Right lung (tissue), 5 donors: ENCODE data around the gene MME. TPM values are rescaled to one million over a fixed set of nuclear protein-coding genes. Genes with fewer than 3 reads are reported as not detected.
"Not testable (repeated sequence)": the region's sequence is repeated elsewhere in the genome, so short reads cannot be mapped to it uniquely, and the experiment has no call there.

Source experiments
- DNase-seq, 2 donors: peaks; one replicate each; pipeline ENCODE4 v3.0.0-alpha.2; 2013
- polyA plus RNA-seq, 5 donors: library from polyadenylated mRNA; unstranded; fragments of 120-200 nt; gene quantifications; one replicate each; pipeline versions ENCODE4 v1.2.1 to v1.2.3, GENCODE V29; 2013; ENCODE audit warnings: inconsistent platforms in 1 of 5, low replicate concordance in 1 of 5; ENCODE audit not compliant: insufficient read length in 5 of 5, insufficient read depth in 1 of 5

The MME gene
- polyA plus RNA-seq, 5 donors: 13.9 to 44.3 (median 33.1) TPM

DNA sequence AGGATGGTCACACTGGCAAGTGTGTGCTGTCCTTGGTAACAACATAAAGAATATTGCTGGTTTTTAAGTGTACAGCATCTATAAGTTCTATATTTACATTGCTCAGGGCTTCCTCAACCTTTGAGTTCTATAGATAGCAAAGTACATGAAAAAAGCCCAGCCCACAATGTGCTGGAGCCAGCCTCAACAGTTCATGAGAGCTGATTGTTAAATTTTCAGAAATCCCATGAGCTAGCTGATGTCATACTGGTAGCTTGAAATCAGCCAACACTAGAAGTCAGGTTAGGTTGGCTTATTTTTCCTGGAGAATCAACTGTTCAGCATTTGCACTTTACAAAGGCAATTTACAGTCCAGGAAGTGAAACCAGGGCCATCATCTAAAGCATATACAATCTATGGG lies 110.6 kb downstream of the MME start:
- no peak for DNase-seq

DNA sequence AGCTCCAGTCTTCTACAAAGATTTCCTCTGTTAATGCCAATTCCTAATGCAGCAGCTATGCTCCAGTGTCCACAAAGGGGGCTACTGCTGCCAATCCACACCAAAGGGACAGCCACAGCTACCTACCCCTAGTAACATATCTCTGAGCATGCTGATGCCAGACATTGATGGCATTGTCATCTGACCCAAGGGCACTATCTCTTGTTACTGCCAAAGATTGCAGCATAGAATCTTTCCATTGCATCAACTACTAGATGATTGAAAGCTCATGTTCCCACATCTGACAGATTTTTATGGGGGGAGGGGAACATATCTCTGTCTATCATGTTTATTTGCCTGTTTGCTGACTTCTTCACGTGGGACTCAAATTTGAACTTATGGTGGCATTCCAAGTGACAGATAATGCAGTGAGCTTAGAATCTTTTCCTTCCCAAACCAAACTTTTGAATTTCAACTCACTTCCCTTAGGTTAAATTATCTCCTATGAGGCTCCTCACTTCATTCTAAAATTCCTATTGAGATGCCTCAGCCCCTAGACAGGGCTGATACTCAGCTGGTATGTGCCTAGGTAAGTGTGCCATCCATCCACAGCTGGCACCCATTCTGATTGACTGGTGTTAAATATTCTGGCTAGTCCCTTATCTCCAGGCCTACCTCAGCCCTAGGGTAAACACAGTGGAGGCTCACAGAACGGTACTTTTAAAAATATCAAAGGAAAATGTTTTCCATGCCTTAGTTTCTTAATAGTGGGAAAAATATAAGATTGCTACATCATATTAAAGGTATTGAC lies 113.0 kb downstream of the MME start:
- DNase-seq: no peak

DNA sequence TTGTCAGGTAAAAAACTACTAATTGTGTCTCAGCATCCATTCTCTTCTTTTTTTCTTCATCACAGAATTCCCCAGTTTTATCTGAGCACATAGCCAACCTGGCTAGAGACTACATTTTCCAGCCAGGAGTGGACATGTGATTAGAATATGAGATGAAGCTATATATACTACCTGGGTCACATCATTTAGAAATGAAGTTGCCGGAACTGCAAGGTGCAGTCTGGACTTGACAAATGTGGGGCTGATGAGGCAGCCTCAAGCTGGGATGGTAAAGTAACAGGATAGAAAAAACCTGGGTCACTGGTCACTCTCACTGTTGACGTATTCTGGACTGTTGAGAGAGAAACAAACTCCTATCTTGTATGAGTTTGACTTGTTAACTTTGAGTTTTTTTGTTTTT lies 113.7 kb downstream of the MME start:
- no peak for DNase-seq

DNA sequence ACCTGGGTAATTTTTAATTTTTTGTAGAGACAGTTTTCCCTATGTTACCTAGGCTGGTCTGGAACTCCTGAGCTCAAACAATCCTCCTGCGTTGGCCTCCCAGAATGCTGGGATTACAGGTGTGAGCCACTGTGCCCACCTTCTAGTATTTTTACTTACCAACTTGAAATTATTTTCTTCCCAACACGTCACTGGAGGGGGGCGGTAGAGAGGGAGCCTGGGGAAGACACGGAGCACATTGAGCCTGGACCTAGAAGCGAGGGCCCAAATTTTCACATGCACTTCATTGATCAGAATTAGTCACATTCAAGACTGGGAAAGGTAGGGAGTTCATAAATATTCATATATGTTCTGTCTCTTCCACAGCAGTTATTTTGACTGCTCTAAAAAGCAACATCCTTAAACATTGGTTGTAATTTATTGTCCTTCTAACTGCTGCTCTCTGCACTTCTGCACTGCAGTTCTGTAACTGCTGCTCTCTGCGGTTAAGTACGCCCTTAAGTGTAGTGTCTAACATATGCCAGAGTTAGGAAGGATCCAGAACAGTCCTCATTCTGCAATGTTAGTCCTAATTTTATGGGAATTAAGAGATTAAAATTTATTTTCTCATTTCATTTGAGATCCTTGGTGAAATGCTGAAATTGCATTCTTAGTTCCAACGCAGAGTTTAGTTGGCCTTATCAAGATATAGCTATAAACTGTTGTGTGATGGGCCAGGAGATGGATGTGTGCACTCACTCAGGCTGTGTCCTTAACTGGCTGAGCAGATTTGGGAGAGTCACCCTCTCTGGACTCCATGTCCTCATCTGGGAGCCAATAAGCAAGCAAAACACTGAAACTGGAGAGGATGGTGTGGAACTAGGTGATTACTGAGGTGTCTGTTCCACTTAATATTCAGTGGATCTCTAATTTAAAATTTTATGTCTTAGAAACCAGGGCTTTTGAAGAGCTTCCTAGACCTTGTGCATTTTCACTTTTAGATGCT lies 115.1 kb downstream of the MME start:
- DNase-seq: no peak

DNA sequence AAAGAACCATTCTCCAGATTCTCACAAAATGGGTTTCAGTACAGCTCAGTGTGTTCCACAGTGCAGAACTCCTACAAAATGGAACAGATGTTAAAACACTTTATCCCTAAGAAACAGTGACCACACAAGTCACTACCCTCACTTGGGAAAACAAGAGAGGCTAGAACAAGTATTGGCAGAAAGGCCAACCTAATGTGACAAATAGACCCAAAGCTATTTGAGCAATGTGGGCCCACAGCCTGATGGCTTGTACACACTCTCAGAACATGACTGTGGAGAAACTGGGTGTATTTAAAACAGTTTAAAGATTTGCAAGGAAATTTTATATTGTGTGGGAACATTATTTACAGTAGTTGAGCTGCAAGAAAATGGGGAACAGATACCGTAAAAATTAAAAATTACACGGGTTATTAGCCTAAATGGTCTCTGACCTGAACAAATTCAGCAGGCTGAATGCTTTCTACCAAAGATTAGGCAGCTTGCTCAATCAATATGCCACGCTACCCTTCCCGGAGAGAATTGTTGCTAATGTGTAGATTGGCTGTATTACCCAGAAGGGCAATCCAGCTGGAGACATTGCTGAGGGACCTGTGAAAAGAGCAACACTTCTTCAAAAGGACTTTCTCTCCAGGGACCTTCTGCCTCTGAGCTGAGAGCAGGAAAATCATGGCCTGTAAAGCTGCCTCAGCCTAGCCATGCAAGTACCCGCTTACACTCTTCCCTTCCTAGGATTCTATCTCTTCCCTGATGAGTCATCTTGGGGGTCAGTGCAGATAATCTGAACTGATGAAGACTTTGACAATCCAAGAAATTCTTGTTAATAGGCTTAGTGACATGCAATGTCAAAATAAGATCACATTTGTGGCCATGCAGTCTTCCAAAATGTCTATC lies 116.3 kb downstream of the MME start:
- DNase-seq: no peak

DNA sequence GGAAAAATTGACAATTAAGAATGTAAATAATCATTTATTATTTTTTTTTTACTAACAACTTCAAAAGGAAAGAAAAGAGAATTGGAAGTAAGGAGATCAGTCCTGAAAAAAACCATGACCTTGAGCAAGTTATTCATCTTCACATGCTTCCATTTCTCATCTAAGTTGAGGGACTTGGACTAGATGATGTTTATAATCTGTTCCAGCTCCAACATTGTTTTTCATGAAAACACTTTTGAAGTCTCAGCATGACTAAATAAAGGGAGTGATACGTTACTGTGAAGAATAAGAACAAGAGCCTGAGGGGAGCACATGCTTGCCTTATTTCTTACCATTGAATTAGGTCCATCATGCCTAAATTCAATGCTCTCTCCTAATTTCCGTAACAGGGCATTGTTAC lies 117.7 kb downstream of the MME start:
- no peak for DNase-seq

DNA sequence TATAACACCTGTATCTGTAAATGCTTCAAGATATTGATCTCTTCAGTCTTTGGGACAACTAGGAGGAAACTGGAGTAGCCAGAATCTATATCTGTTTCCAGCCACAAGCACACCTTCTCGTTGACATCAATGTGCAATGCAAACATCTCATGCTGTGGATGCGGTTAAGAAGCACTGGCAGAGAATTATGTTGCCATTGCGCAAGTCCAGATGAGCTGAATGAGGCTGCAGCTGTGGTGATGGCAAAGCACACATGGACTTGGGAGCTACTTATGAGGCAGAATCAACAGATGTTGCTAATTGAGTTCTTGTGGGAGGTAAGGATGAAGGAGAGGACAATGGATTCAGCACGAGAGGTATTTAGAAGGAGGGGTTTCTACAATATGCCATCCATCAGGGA lies 122.5 kb downstream of the MME start:
- DNase-seq: no peak

DNA sequence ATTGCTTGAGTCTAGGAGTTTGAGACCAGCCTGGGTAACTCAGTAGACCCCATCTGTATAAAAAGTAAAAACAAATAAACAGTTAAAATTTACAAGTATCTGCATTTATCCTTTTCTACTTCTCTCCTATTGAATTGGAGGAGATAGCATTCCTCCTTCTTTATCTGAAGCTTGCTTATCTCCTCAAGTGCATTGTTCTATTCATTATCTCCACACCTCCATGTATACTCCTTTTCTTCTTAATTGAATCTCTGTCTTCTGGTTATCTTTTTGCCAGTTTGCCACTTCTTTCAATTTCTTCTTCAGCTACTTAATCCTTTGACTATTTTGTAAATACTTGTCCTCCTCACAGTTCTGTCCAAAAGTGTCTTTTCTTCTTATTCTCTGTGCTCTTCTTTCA lies 124.7 kb downstream of the MME start:
- no peak for DNase-seq

DNA sequence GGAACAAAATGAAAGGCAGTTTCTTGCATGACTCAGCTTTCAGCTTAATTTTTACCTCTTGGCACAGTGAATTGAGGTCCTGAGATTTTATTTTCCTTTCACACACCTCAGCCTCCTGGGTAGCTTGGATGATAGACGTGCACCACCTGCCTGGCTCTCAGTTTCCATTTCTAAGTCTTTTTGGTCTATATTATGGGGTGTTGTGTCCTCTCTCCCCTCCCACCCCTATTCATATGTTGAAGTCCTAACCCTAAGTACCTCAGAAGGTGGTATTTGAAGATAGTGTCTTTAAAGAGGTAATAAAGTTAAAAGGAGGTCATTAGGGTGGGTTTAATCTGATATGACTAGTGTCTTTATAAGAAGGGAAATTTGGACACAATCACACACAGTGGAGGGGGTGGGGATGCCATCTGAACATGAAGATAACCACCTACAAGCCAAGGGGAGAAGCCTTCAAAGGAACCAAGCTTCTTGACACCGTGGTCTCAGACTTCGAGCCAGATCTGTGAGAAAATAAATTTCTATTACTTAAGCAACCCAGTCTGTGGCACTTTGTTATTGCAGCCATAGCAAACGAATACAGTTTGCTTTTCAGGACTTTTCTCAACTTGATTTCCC lies 128.2 kb downstream of the MME start:
- no peak for DNase-seq

DNA sequence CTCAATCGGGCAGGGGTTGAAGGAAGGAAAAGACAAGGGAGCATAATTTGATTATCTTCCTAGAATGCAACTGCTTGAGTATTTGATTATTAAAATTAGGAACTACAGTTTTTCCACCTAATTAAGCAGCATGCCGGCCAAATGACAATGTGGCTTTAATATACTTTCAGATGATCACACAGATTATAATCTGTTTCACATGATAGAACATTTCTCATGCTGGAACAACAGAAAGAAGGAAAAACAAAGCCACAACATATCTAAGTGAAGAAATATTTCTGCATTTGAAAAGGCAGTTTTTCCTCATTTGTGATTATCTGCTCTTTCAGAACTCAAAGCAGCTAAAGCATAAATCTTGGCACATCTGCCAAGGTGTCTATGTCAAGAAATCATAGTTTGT lies 130.6 kb downstream of the MME start:
- peak in 1 of 2 donors; percentile 19 for DNase-seq

DNA sequence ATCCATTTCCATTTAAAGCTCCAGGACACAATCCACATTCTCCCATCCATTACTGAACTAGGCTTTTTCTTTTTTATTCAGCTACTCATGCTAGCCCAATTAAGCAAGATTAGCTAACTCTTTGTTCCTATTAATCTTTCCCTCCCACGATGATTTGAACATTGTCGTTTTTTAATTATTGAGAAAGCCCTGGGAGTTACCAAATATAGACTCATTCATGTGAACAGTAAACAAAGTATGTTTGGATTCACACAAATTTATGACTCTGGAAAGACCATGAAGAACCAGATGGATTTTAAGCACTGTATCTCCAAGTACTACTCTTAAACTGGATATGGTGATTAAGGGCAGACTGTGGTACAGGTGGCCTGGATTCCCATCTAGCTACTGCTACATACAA lies 131.1 kb downstream of the MME start:
- DNase-seq: no peak

DNA sequence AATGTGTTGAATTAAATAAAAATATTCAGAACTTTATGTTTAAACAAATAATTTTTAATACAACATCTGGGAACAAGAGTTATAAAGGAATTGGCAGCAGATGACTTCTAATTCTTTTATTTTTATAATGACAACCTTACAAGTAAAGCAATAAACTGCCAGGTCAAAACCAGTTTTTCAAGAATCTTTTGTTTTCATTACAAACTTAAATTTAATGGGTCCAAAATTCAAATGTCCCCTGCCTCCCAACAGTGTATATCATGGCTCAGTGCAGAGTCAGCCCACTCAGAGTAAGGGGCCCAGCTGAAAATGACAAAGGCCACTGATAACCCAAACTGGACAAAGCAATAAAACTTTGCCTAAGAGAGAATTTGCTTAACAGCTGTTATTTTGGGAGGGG lies 131.8 kb downstream of the MME start:
- DNase-seq: no peak

DNA sequence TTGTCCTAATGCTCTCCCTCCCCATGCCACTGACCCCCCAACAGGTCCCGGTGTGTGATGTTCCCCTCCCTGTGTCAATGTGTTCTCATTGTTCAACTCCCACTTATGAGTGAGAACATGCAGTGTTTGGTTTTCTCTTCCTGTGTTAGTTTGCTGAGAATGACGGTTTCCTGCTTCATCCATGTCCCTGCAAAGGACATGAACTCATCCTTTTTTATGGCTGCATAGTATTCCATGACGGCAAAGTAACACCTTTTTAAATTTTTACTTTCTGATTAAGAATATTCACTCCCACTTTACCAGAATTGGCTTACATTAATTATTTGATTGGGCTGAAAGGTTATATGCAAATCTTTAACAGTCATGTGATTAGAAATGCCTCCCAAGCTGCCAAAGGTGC lies 135.9 kb downstream of the MME start:
- not testable (repeated sequence) for DNase-seq

DNA sequence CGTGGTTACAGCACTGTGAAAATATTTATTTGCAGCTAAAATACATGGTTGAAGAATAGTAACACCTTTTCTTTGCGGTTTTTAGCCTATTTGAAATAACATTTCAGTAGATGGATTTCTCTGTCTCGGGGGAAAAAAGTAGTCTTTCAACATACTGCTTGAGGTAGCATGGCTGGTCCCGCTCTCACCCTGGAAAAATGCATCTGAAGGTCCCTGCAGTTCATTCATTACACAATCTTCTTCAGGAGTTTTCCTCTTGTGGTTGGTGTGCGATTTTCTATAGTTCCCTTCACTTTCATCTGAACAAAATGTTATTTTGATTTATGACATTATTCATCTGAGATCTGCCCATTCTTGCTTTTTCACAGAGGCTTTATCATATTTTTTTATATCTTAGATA lies 137.5 kb downstream of the MME start:
- no peak for DNase-seq

DNA sequence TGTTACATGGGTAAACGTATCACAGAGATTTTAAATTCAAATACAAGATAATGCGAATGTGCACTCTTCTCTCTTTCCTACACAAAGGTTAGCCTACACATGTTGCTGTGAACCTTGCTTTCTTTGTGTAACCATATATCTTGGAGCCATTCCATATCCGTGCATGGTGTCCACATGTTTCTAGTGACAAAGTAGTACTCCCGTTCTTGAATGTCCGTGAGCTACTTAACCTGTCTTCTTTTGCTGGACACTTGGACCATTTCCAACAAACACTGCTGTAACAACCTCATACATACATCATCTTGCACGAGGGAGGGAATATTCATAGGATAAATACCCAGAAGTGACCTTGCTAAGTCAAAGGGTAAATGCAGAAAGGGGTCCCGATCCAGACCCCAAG lies 138.3 kb downstream of the MME start:
- DNase-seq: no peak

DNA sequence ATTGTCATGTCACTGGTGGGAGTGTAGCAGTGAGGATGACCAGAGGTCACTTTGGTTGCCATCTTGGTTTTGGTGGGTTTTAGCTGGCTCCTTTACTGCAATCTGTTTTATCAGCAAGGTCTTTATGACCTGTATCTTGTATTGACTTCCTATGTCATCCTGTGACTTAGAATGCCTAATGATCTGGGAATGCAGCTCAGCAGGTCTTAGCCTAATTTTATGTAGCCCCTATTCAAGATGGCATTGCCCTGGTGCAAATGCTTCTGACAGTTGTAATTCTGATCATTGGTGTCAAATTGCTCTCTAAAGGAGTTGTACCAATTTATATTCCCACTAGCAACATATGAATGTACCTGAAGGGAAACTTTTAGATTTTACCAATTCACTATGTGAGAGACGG lies 139.0 kb downstream of the MME start:
- DNase-seq: no peak

DNA sequence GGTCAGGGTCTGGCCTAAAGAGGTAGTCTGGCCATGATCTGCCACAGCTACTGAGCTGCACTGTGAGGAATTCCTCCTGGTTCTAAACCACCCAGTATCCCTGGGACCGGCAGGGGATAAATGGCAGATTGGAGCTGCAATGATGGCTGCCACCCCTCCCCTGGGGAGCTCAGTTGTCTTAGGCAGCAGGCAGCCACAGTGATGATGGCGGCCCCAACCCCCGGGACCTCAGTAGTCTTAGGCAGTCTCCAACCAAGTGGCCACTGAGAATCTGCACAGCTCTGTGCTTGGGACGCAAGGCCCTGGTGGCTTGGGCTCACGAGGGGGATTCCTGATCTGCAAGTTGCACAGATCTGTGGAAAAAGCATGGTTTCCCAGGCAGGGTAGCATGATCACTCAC lies 145.3 kb downstream of the MME start:
- DNase-seq: no peak

DNA sequence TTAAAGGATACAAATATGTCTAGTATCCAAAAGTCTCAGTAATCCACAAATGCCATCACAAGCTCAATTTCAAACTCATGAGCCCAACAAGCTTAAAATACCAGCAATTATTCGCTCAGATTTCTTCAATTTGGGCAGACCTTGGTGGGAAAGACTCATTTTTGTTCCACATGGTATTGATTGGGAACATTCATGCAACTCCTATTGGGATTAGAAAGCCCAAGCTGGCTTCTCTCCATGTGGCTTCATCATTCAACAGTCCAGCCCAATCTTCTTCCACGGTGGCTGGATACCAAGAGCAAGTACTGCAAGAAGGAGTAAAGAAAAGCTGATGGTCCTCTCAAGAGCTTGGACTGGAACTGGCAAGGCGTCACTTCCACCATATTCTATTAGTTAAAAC lies 147.0 kb downstream of the MME start:
- DNase-seq: no peak

DNA sequence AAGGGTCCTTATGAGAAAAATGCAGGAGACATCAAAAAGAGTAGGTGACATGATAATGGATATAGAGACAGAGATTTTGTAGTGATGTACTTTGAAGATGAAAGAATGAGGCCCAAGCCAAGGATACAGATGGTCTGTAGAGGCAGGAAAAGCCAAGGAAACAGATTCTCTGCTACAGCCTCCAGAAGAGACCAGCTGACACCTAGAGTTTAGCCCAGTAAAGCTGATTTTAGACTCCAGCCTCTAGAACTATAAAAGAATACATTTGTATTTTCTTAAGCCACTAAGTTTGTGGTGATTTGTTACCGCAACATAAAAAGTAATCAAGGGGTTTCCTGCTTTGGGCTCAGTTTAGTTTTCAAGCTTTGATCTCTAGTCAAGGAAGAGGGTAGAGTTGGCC lies 148.6 kb downstream of the MME start:
- DNase-seq: no peak

DNA sequence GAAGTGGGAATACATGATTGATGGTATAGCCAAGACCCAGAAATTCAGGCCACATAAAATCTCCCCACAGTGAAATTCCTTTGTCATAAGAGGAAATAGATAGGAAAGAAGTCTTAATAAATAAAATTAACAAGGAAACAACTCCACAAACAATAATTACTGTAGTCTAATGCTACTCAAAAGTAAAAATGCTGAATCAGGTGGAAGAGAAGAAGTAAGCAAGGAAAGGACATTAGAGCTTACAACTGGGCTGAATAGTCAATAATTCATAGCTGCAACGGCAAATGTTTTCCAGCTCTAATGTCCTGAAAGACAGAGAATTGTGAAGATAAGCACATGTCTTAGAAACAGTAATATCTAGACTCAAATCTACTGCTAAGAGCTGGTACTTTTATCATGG lies 149.0 kb downstream of the MME start:
- no peak for DNase-seq

DNA sequence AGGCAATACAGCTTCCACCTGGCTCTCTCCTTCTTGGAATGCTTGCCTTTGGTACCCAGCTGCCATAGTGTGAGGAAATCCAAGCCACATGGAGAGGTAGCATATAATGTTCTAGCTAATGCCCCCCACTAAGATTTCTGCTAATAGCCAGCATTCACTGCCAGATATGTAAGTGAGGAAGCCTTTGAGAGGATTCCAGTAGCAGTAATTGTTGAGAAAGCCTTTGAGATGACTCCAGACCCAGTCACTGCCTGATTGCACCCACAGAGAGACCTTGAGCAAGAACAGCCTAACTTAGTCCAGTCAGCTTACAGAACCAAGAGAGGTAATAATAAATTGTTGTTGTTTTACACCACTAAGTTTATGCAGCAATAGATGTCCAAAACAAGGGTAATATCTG lies 150.3 kb downstream of the MME start:
- DNase-seq: no peak

DNA sequence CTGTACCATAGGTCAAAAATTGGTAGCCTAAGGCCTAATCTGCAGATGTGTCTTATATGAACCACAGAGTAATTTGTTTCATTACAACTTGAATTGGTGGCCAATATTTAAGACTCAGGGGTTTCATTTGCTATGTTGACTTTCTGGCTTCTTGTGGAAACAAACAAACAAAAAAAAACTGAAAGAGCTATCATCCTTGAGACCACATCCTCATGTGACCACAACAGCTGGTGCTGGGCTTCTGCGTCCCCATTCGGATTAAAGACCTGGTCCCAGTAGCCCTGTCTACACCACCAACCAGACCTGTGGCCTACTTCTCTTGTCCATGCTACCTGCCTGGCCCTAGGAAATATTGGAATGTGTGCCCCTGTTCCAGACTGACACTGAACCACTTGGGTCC lies 151.7 kb downstream of the MME start:
- no peak for DNase-seq
